ENCODE results near the gene SUMF1.
"Not testable (repeated sequence)": the region's sequence is repeated elsewhere in the genome, so short reads cannot be mapped to it uniquely, and the experiment has no call there.

SUMF1 gene

DNA sequence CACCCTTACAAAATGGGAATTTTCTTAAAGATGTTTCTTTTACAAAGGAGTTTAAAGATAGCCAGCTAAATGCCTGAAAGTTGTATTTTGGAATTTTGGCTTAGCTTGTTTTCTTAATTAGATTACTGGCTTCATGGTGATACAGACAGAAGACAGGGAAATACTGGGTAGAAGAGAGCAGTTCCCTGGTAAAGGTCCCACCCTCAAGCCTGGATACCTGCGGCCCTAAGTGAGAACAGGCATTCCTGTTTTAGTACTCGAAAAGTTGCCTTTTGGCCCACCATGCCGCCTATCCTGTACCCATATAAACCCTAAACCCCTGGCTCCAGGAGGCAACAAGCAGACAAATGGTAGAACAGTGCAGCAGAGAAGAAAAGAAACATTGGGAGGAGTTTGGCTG, 134.5 kb downstream of the SUMF1 start:
- no peak for DNase-seq

DNA sequence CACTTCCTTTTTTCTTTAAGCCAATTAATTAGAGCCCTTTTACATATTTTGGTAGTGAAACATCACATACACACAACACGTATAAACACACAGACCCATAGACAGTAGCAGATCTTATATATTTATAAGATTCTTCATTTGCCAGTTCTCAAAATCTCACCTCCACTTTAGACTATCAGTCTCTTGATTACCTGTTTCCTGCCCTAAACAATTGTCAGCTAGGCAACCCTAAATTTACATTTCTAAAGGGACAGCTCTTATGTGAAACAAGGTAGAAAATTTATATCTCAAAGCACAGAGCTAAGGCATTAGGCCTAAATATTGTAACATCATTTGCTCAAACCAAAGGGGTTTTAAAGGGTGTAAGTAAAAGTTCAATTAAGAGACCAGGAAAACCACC, 135.0 kb downstream of the SUMF1 start:
- no peak for DNase-seq

DNA sequence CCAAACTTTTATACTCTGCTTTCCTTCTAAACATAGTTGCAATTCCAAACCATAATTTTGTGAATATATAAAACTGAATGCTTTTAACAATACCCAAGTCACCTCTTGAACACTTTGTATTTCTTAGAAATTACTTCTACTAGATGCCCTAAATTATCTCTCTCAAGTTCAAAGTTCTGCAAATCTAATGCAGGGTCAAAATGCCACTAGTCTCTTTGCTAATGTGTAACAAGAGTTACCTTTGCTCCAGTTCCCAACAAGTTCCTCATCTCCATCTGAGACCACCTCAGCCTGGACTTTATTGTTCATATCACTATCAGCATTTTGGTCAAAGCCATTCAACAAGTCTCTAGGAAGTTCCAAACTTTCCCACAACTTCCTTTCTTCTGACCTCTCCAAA, 137.3 kb downstream of the SUMF1 start:
- not testable (repeated sequence) for DNase-seq

DNA sequence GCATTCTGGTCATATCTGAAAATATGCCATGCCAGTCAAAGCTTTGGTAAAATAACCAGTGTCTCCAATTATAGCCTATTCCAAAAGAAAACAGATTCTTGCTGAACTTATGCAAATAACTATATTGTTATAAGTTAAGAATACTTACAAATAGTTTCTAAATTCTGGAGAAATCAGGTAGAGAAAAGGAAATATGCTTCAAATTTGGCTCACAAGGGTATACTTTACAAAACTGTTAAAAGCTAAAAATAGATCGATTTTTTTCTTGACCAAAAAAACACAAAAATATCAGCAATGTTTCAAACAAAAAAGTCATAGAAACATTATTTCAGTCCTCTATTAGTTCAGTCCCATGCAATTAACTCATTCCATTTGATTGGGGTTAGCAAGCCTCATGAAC, 140.2 kb downstream of the SUMF1 start:
- no peak for DNase-seq

DNA sequence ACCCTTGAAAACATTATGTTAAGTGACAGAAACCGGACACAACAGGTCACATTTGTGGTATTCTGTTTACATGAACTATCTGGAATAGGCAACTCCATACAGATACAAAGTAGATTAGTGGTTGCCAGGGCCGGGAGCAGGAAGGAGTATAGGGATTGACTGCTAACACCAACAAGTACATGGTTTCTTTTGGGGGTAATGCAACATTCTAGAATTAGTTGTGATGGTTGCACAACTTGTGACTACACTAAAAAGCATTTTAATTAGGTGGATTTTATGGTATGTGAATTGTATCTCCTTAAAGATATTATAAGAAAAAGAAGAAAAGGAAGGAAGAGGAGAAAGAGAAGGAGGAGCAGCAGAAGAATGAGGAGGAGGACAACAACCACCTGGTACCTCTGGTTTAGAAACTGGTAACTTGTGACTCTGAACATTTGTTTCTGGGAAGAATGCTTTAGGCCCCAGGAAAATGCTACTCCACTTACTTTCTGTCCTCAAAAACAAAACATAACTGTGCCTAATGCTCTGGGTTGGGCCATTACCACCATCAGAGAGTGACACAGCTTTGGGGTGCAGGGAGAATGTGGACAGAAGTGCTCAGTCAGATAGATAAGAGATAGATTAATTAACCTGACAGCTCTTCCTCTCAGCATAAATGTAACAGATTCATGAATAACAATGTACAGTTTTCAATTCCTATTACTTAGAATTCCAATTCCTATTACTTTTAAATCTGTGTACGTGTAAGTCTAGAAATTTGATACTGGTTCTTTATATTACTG, 143.6 kb downstream of the SUMF1 start:
- DNase-seq = no peak

DNA sequence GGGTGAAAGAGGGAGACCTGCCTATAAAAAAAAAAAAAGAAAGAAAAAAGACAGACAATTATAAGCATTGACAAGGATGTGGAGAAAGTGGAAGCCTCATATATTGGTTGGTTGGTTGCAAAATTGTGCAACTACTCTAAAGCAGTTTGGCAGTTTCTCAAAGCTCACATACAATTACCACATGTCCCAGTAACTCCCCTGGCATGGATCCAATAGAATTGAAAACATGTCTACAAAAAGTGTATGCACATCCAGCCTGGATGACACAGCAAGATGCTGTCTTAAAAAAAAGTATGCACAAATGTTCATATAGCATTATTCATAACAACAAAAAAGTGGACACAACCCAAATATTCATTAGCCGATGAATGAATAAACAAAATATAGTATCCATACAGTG, 144.4 kb downstream of the SUMF1 start:
- no peak for DNase-seq

DNA sequence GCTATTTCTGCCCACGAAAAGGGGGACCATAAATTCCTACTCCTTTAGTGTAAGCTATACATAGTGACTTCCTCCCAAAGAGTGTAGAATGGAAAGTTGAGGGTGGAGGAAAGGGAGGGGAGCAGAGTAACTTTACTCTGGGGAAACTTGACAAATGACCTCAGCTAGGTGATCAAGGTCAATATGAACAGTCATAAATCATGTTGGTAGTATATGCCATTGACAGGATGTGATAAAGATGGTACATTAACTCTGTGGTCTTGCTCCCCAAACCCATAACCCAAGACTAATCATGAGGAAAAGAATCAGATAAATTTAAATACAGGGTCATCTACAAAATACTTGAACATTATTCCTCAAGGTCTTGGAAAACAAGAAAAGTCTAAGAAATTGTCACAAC, 145.3 kb downstream of the SUMF1 start:
- DNase-seq = no peak

DNA sequence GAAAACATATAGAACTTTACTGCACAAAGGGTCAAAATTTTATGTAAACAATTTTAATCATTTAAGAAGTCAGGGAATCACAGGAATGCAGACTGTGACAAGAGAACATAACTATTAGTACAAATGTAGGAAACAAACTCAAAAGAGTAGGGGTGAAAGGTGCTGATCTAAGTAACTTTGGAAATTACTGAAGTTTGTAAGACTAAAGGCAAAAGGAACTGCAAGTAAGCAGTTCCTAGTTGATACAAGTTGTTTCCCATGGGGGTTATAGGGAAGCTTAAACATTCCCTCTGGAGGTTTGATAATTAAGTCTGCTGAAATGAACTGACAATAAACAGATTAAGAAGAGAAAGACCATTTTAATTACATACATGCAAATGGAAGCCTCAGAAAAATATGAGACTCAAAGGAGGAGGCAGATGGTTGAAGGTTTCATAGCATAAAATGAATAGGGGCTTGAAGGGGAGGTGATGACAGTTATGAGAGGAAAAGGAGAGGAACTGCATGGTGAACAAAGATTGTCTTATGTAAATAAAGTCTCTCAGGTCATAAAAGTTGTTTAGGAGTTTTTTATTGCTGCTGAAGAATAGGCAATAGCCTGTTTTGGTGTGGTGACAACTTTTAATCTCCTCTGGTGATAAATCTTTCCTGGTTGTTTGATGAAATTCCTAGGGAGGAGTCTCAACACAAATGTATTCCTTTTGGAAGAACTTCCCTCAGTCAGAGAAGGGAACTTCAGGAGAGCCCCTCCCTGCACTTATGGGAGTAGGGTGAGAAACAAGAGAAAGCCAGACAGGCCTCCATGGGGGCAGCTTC, 146.8 kb downstream of the SUMF1 start:
- DNase-seq = no peak

DNA sequence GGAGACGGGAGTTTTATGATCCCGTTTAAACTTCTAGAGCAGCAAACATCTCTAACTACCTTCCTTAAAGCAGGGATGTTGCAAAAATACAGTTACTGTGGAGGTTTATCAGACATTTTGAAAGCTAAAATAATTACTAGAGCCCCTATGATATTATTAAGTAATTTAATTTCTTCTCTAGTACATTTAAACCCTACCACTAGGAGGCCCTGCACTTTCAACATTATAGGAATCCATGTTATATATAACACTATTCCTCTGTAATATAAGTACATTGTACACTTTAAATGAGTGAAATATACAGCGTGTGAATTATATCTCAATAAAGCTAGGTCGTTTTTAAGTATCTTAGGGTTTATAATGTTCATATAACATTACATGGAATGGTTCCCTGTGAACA, 152.4 kb downstream of the SUMF1 start:
- no peak for DNase-seq

DNA sequence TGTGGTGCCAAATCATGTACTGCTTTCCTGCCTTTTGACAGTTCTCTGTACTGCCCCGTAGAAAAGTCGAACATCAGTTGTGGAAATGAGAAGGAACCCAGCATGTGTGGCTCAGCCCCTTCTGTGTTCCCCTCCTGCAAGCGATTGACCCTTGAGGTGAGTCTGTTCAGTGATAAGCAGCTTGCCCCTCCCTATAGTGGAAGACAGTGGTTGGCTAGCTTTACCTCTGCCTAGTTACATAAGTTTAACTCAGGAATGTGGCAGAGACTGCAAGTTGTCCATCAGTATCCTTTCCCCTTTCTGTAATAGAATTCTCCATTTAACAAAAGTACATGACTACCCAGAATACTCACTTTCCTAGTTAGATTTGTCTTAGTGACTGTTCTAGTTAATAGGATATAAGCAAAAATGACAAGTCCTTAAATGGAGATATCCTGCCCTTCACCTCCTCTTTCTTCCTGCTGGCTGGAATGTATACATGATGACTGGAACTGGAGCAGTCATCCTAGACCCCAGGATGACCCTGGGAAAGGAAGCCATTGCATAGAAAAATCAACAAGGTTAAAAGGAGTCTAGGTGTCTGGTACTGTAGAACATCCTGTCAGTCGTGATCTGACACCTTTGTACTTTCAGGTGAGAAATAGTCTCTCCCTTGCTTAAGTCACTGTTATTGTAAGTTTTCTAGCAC, 153.3 kb downstream of the SUMF1 start:
- DNase-seq = no peak

DNA sequence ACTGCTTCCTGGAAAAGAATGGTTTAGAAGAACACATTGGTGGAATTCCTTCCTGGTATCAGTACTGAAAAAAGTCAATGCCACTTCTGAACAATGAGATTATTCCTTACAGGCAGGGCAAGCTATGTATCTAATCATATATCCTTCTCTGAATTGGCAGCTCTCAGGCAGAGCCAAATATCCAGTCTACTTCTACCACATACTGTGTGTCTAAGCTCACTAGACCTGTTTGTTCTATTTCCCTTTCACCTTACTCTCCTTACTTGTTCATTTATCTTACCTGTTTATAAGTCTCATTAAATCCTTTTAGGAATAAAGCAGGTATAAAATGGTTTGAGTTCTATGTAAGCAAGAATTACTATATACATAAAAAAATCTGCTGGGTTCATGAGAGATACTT, 155.6 kb downstream of the SUMF1 start:
- no peak for DNase-seq

Measured in DMS 273 treated with DMSO at 0.1 percent for 48 hours (cell line).